PFSK-1 (cell line): ENCODE measurements around the gene SYNDIG1L.

Source experiments
- FOXP2 ChIP-seq: optimal IDR thresholded peaks from 2 replicates; pipeline ENCODE3; 2011; ENCODE audit warnings: borderline replicate concordance, control low read depth, inconsistent platforms; ENCODE audit not compliant: insufficient read depth; ENCODE audit errors: extremely low read length, extremely low read depth
- POLR2AphosphoS5 ChIP-seq: IDR thresholded peaks from 2 replicates; pipeline ENCODE4 v1.6.1; 2012; ENCODE audit warnings: low read depth, mild to moderate bottlenecking, control low read depth, low read length, moderate library complexity
- REST ChIP-seq, 2 experiments: IDR thresholded peaks; 2 replicates each; pipeline versions ENCODE4 v1.6.1 to v1.8.0; 2011 to 2012; ENCODE audit warnings: low read depth in 2 of 2, low read length in 2 of 2, control low read depth in 1 of 2, inconsistent platforms in 1 of 2, mild to moderate bottlenecking in 1 of 2, moderate library complexity in 1 of 2; ENCODE audit not compliant: insufficient read depth in 1 of 2
- SIN3A ChIP-seq: IDR thresholded peaks from 2 replicates; pipeline ENCODE4 v1.6.1; 2012; ENCODE audit warnings: mild to moderate bottlenecking, low read length, moderate library complexity, borderline replicate concordance; ENCODE audit not compliant: insufficient read depth
- TAF1 ChIP-seq: IDR thresholded peaks from 2 replicates; pipeline ENCODE4 v1.6.1; 2012; ENCODE audit warnings: low read length, control low read depth, borderline replicate concordance; ENCODE audit not compliant: insufficient read depth

SYNDIG1L gene

GRCh38 chr14:74417611-74418010, 8.4 kb downstream of the SYNDIG1L start:
- TF ChIP-seq TAF1 = no peak
- TF ChIP-seq POLR2AphosphoS5 = no peak
- no peak for TF ChIP-seq REST (IDR thresholded peaks at IDR 0.05; ENCODE audit: insufficient read depth in 1 of 2, low read depth in 2 of 2, low read length in 2 of 2)
- TF ChIP-seq SIN3A = no peak
- TF ChIP-seq FOXP2 = no peak

- TF ChIP-seq REST (IDR thresholded peaks at IDR 0.05; ENCODE audit: insufficient read depth in 1 of 2, low read depth in 2 of 2, low read length in 2 of 2) = no peak
- no peak for TF ChIP-seq POLR2AphosphoS5
- TF ChIP-seq SIN3A = no peak
- no peak for TF ChIP-seq FOXP2
- no peak for TF ChIP-seq TAF1
Measured at GRCh38 chr14:74417201-74417600, 8.8 kb downstream of the SYNDIG1L start.

GRCh38 chr14:74415115-74415437, 10.9 kb downstream of the SYNDIG1L start:
- no peak for TF ChIP-seq SIN3A

- TF ChIP-seq TAF1 (no peak), SIN3A (no peak), POLR2AphosphoS5 (no peak), REST (IDR thresholded peaks at IDR 0.05; ENCODE audit: insufficient read depth in 1 of 2, low read depth in 2 of 2, low read length in 2 of 2) (no peak), FOXP2 (no peak)
Measured at GRCh38 chr14:74414403-74415114, 11.5 kb downstream of the SYNDIG1L start.

GRCh38 chr14:74413627-74414026, 12.4 kb downstream of the SYNDIG1L start:
- TF ChIP-seq FOXP2 = no peak
- no peak for TF ChIP-seq POLR2AphosphoS5
- no peak for TF ChIP-seq REST (IDR thresholded peaks at IDR 0.05; ENCODE audit: insufficient read depth in 1 of 2, low read depth in 2 of 2, low read length in 2 of 2)
- TF ChIP-seq TAF1 = no peak
- no peak for TF ChIP-seq SIN3A
